Esophagus muscularis mucosa (tissue), 3 donors: ENCODE measurements around the gene PDZK1IP1.

ENCODE experiments used
- POLR2AphosphoS5 ChIP-seq, 2 donors: sonication (generic); formaldehyde crosslinking; IDR thresholded peaks; one replicate each; pipeline ENCODE4 v1.6.1; 2017; ENCODE audit warnings: antibody characterized with exemption in 2 of 2
- TF ChIP-seq, protein P1 (sequence below), 3 experiments: fragments of 200-600 bp in 2 of 3; fragments of 450-650 bp in 1 of 3; sonication (generic) in 2 of 3; IDR thresholded peaks; one replicate each; pipeline ENCODE4 v1.5.1; 2017 to 2019; ENCODE audit warnings: antibody characterized with exemption in 3 of 3, mild to moderate bottlenecking in 2 of 3, moderate library complexity in 1 of 3

DNA sequence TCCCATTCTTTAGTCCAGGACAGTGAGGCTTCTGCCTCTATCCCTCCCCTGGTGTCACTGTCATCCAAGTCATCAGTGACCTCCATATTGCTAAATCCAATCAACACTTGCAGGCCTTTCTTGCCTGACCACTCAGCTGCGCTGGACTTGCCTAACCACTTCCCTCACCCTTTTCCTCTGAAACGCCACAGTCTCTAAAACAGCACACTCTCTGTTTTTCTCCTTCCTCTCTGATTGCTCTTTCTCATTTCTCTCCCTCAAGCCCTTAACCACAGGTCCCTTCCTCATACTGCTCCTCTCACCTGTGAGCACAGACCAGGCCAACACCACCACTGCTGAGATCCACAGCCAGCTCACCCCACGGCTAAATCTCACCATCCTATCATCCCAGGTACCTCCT lies 24.7 kb upstream of the PDZK1IP1 start:
- TF ChIP-seq POLR2AphosphoS5 (IDR thresholded peaks at IDR 0.05): no peak
- TF ChIP-seq, protein P1, sequence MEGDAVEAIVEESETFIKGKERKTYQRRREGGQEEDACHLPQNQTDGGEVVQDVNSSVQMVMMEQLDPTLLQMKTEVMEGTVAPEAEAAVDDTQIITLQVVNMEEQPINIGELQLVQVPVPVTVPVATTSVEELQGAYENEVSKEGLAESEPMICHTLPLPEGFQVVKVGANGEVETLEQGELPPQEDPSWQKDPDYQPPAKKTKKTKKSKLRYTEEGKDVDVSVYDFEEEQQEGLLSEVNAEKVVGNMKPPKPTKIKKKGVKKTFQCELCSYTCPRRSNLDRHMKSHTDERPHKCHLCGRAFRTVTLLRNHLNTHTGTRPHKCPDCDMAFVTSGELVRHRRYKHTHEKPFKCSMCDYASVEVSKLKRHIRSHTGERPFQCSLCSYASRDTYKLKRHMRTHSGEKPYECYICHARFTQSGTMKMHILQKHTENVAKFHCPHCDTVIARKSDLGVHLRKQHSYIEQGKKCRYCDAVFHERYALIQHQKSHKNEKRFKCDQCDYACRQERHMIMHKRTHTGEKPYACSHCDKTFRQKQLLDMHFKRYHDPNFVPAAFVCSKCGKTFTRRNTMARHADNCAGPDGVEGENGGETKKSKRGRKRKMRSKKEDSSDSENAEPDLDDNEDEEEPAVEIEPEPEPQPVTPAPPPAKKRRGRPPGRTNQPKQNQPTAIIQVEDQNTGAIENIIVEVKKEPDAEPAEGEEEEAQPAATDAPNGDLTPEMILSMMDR (IDR thresholded peaks at IDR 0.05): no peak
